Measurements from ENCODE around the gene MEG3. TPM values are rescaled to one million over a fixed set of nuclear protein-coding genes. Genes with fewer than 3 reads are reported as not detected.

Gene MEG3
- total RNA-seq, 1 experiment from 2014 or later: 62.4 TPM

- no peak overlapping the region for H3K4me3 ChIP-seq (ENCODE audit: low read depth in 2 of 2, low read length in 2 of 2)
- H3K9me3 ChIP-seq (ENCODE audit: control insufficient read depth, insufficient read depth, low read depth, low read length): no peaks in the 10 kb centered on the region
- in situ Hi-C loops (cut with HindIII; ENCODE audit: low pct_unique_long_range_greater_than_20kb, low sequenced_read_pairs) (no loop called here), intact Hi-C loops (cut with micrococcal nuclease; ENCODE audit: unreplicated experiment) (no loop called here)
- POLR2A ChIA-PET: no interaction called here
- H3K27me3 ChIP-seq (ENCODE audit: control insufficient read depth, insufficient read depth, low read length): no peaks in the 10 kb centered on the region
- CTCF ChIA-PET: no interaction called here
- H3K27ac ChIP-seq (ENCODE audit: low read length): no peak overlapping the region
- H3K36me3 ChIP-seq (ENCODE audit: control insufficient read depth, insufficient read depth, low read length): no peaks in the 10 kb centered on the region
- TF ChIP-seq POLR2AphosphoS5 (IDR thresholded peaks at IDR 0.05; ENCODE audit: low read depth, low read length) (no peak), TCF7L2 (IDR thresholded peaks at IDR 0.05; ENCODE audit: low read depth, low read length) (no peak), SIN3A (IDR thresholded peaks at IDR 0.05; ENCODE audit: borderline replicate concordance, insufficient read depth, low read depth, low read length) (no peak), CTCF (IDR thresholded peaks at IDR 0.05) (no peak), REST (IDR thresholded peaks at IDR 0.05; ENCODE audit: insufficient read depth in 1 of 2, low read depth in 2 of 2, low read length in 1 of 2) (no peak)
- ATAC-seq (peak; percentile 54), DNase-seq (ENCODE audit: low read depth, low spot score) (no peak)
- H3K4me1 ChIP-seq (ENCODE audit: control insufficient read depth, insufficient read depth, low read length): no peaks in the 10 kb centered on the region
- BruUV-seq (replicated peaks): no TSS peak
Observed at GRCh38 chr14:100871234-100872186, 45.6 kb downstream of the MEG3 start.

GRCh38 chr14:100872259-100873095, 46.6 kb downstream of the MEG3 start:
- ChIA-PET CTCF (no interaction called here), POLR2A (no interaction called here)
- H3K4me3 ChIP-seq (ENCODE audit: low read depth in 2 of 2, low read length in 2 of 2): no peak overlapping the region
- no peaks in the 10 kb centered on the region for H3K27me3 ChIP-seq (ENCODE audit: control insufficient read depth, insufficient read depth, low read length)
- H3K4me1 ChIP-seq (ENCODE audit: control insufficient read depth, insufficient read depth, low read length): no peaks in the 10 kb centered on the region
- no peak for DNase-seq (ENCODE audit: low read depth, low spot score)
- BruUV-seq (replicated peaks): no TSS peak
- in situ Hi-C loops (cut with HindIII; ENCODE audit: low pct_unique_long_range_greater_than_20kb, low sequenced_read_pairs) (no loop called here), intact Hi-C loops (cut with micrococcal nuclease; ENCODE audit: unreplicated experiment) (no loop called here)
- peak; percentile 37 for ATAC-seq
- no peaks in the 10 kb centered on the region for H3K36me3 ChIP-seq (ENCODE audit: control insufficient read depth, insufficient read depth, low read length)
- no peaks in the 10 kb centered on the region for H3K9me3 ChIP-seq (ENCODE audit: control insufficient read depth, insufficient read depth, low read depth, low read length)
- TF ChIP-seq REST (IDR thresholded peaks at IDR 0.05; ENCODE audit: insufficient read depth in 1 of 2, low read depth in 2 of 2, low read length in 1 of 2): no peak
- no peak for TF ChIP-seq SIN3A (IDR thresholded peaks at IDR 0.05; ENCODE audit: borderline replicate concordance, insufficient read depth, low read depth, low read length)
- no peak for TF ChIP-seq POLR2AphosphoS5 (IDR thresholded peaks at IDR 0.05; ENCODE audit: low read depth, low read length)
- no peak for TF ChIP-seq CTCF (IDR thresholded peaks at IDR 0.05)
- TF ChIP-seq TCF7L2 (IDR thresholded peaks at IDR 0.05; ENCODE audit: low read depth, low read length): no peak
- no peak overlapping the region for H3K27ac ChIP-seq (ENCODE audit: low read length)

Data from Panc1 (cell line).